Esophagus squamous epithelium (tissue), 5 donors: ENCODE results near the gene ITPR2. TPM values are rescaled to one million over a fixed set of nuclear protein-coding genes. Genes with fewer than 3 reads are reported as not detected.

Source experiments
- DNase-seq: peaks from one replicate; lab custom pipeline; 2025; lab: John Stamatoyannopoulos, UW
- H3K27ac ChIP-seq, 4 donors: fragments of 200-600 bp; sonication (generic); one replicate each; pipeline ENCODE4 v1.5.1; 2016 to 2019; ENCODE audit warnings: mild to moderate bottlenecking in 1 of 4
- H3K27me3 ChIP-seq, 4 donors: fragments of 200-600 bp; sonication (generic); 1 replicate in 3 of 4; 2 replicates in 1 of 4; pipeline versions ENCODE4 v1.5.1 to v1.6.0; 2017 to 2021; ENCODE audit warnings: antibody characterized with exemption in 1 of 4
- H3K36me3 ChIP-seq, 3 donors: fragments of 200-600 bp; sonication (generic); one replicate each; pipeline ENCODE4 v1.5.1; 2016 to 2019
- H3K4me1 ChIP-seq, 3 donors: fragments of 200-600 bp; sonication (generic); one replicate each; pipeline ENCODE4 v1.5.1; 2017 to 2019
- H3K4me3 ChIP-seq, 4 donors: fragments of 200-600 bp; sonication (generic); 1 replicate in 3 of 4; 2 replicates in 1 of 4; pipeline ENCODE4 v1.5.1; 2016 to 2019; ENCODE audit warnings: mild to moderate bottlenecking in 2 of 4, moderate library complexity in 1 of 4
- H3K9me3 ChIP-seq, 3 donors: fragments of 200-600 bp; sonication (generic); one replicate each; pipeline ENCODE4 v1.5.1; 2016 to 2019
- CTCF ChIP-seq, 6 experiments: fragments of 450-650 bp in 4 of 6; fragments of 200-600 bp in 2 of 6; sonication (generic) in 2 of 6; IDR thresholded peaks; one replicate each; pipeline ENCODE4 v1.5.1; 2016 to 2019; ENCODE audit warnings: antibody characterized with exemption in 6 of 6, mild to moderate bottlenecking in 4 of 6, moderate library complexity in 4 of 6
- POLR2A ChIP-seq, 4 donors: fragments of 450-650 bp; IDR thresholded peaks; one replicate each; pipeline ENCODE4 v1.6.1; 2017; ENCODE audit warnings: antibody characterized with exemption in 4 of 4, mild to moderate bottlenecking in 4 of 4, moderate library complexity in 3 of 4
- WGBS, 2 donors: methylation state at CpG; one replicate each; pipeline ENCODE4 v1.1.5; 2018; 5-methylcytosine and 5-hydroxymethylcytosine counted together
- intact Hi-C: fragments of 100-400 bp; cut with DNase I; formaldehyde crosslinking; loops from one replicate; pipeline ENCODE4 v1.15.0; 2022
- total RNA-seq, 4 donors: library from RNA; depleted of rRNA; stranded (reverse); fragments of >200 nt; gene quantifications; one replicate each; pipeline ENCODE4 v1.1.0, GENCODE V29; 2016
- donor health status: DM: yes; HTN: yes; CAD: no.

Gene ITPR2
- total RNA-seq, 4 donors from 2014 or later, result 30.7 to 49.3 (median 37.6) TPM

- Histone ChIP-seq H3K36me3 (peaks cover 0 to 96% (median 0%) of the 10 kb centered on the region in 3 donors), H3K27me3 (no peaks in the 10 kb centered on the region), H3K4me3 (no peak overlapping the region), H3K9me3 (no peaks in the 10 kb centered on the region), H3K27ac (no peak overlapping the region), H3K4me1 (no peaks in the 10 kb centered on the region)
- intact Hi-C loops, result no loop called here
- DNase-seq, result no peak
- TF ChIP-seq CTCF (IDR thresholded peaks at IDR 0.05), result no peak
- no peak for TF ChIP-seq POLR2A (IDR thresholded peaks at IDR 0.05)
Measured at GRCh38 chr12:26654623-26655022, 178.4 kb downstream of the ITPR2 start.

- WGBS, 2 donors, result 29 to 41% methylated on average over 7 of the region's 7 CpGs
- DNase-seq, result no peak
- Histone ChIP-seq H3K9me3 (no peaks in the 10 kb centered on the region), H3K27me3 (no peaks in the 10 kb centered on the region), H3K4me1 (peaks cover 0 to 3% (median 0%) of the 10 kb centered on the region in 3 donors), H3K4me3 (no peak overlapping the region), H3K36me3 (peaks cover 0 to 83% (median 0%) of the 10 kb centered on the region in 3 donors), H3K27ac (no peak overlapping the region)
- intact Hi-C loops, result no loop called here
- TF ChIP-seq POLR2A (IDR thresholded peaks at IDR 0.05), result no peak
- TF ChIP-seq CTCF (IDR thresholded peaks at IDR 0.05), result peak; percentile 31 to 84 (median 67)
Measured at GRCh38 chr12:26651566-26652188, 181.3 kb downstream of the ITPR2 start.

- intact Hi-C loops, result no loop called here
- no peak for DNase-seq
- no peak overlapping the region for H3K4me3 ChIP-seq
Measured at GRCh38 chr12:26651036-26651435, 182.0 kb downstream of the ITPR2 start.

GRCh38 chr12:26648999-26649398 is 184.0 kb downstream of the ITPR2 start:
- WGBS, 2 donors, result 32 to 37% methylated on average over 1 of the region's 1 CpG
- Histone ChIP-seq H3K36me3 (peaks cover 0 to 68% (median 0%) of the 10 kb centered on the region in 3 donors), H3K9me3 (no peaks in the 10 kb centered on the region), H3K4me3 (no peak overlapping the region), H3K27me3 (no peaks in the 10 kb centered on the region), H3K4me1 (peaks cover 0 to 3% (median 0%) of the 10 kb centered on the region in 3 donors), H3K27ac (no peak overlapping the region)
- DNase-seq, result no peak
- TF ChIP-seq POLR2A (IDR thresholded peaks at IDR 0.05) (no peak), CTCF (IDR thresholded peaks at IDR 0.05) (no peak)
- intact Hi-C loops, result no loop called here

More at GRCh38 chr12:26651036-26651435, 182.0 kb downstream of the ITPR2 start:
- Histone ChIP-seq H3K27me3 (no peaks in the 10 kb centered on the region), H3K36me3 (peaks cover 0 to 76% (median 0%) of the 10 kb centered on the region in 3 donors), H3K27ac (no peak overlapping the region), H3K4me1 (peaks cover 0 to 3% (median 0%) of the 10 kb centered on the region in 3 donors), H3K9me3 (no peaks in the 10 kb centered on the region)
- no peak for TF ChIP-seq CTCF (IDR thresholded peaks at IDR 0.05)
- TF ChIP-seq POLR2A (IDR thresholded peaks at IDR 0.05), result no peak

GRCh38 chr12:26648584-26648983 is 184.4 kb downstream of the ITPR2 start:
- Histone ChIP-seq H3K36me3 (peaks cover 0 to 65% (median 0%) of the 10 kb centered on the region in 3 donors), H3K27me3 (no peaks in the 10 kb centered on the region), H3K4me3 (no peak overlapping the region), H3K27ac (no peak overlapping the region), H3K9me3 (no peaks in the 10 kb centered on the region), H3K4me1 (peaks cover 0 to 3% (median 0%) of the 10 kb centered on the region in 3 donors)
- no peak for TF ChIP-seq POLR2A (IDR thresholded peaks at IDR 0.05)
- TF ChIP-seq CTCF (IDR thresholded peaks at IDR 0.05), result no peak
- WGBS, 2 donors, result 4 to 11% methylated on average over 1 of the region's 1 CpG
- no peak for DNase-seq
- intact Hi-C loops, result no loop called here
